Gastrocnemius medialis (tissue), 4 donors: ENCODE measurements around the gene SULT4A1. TPM values are rescaled to one million over a fixed set of nuclear protein-coding genes. Genes with fewer than 3 reads are reported as not detected.

ENCODE experiments used
- ATAC-seq, 2 donors: fragments of 150-250 bp; one replicate each; pipeline ENCODE4 v1.9.1; 2016
- DNase-seq, 2 donors: peaks; one replicate each; pipeline ENCODE4 v3.0.0-alpha.2; 2019
- H3K27ac ChIP-seq, 4 donors: fragments of 200-600 bp; sonication (generic); 1 replicate in 1 of 4; 2 replicates in 3 of 4; pipeline ENCODE4 v1.5.1; 2016 to 2018; ENCODE audit warnings: mild to moderate bottlenecking in 2 of 4, moderate library complexity in 1 of 4
- H3K27me3 ChIP-seq, 3 donors: fragments of 200-600 bp; sonication (generic) in 2 of 3; 1 replicate in 1 of 3; 2 replicates in 2 of 3; pipeline versions ENCODE4 v1.5.1 to v1.6.0; 2016 to 2019; ENCODE audit warnings: mild to moderate bottlenecking in 1 of 3, moderate library complexity in 1 of 3
- H3K36me3 ChIP-seq, 2 donors: fragments of 200-600 bp; sonication (generic) in 1 of 2; one replicate each; pipeline ENCODE4 v1.5.1; 2017 to 2018
- H3K4me1 ChIP-seq, 2 donors: fragments of 200-600 bp; sonication (generic) in 1 of 2; one replicate each; pipeline ENCODE4 v1.5.1; 2016 to 2017; ENCODE audit warnings: mild to moderate bottlenecking in 2 of 2
- H3K4me3 ChIP-seq, 4 donors: fragments of 200-600 bp; sonication (generic) in 3 of 4; 1 replicate in 1 of 4; 2 replicates in 3 of 4; pipeline ENCODE4 v1.5.1; 2016 to 2019; ENCODE audit warnings: mild to moderate bottlenecking in 2 of 4
- H3K9me3 ChIP-seq, 3 donors: fragments of 200-600 bp; sonication (generic) in 2 of 3; 1 replicate in 1 of 3; 2 replicates in 2 of 3; pipeline ENCODE4 v1.5.1; 2016 to 2019
- POLR2A ChIP-seq, 2 donors: fragments of 450-650 bp; IDR thresholded peaks; one replicate each; pipeline ENCODE4 v1.6.1; 2017; ENCODE audit warnings: antibody characterized with exemption in 2 of 2, mild to moderate bottlenecking in 2 of 2, moderate library complexity in 2 of 2
- in situ Hi-C, 4 donors: fragments of 200-750 bp; cut with MboI; loops; one replicate each; pipeline versions ENCODE4 v1.15.0 to v1.8.0; 2017; ENCODE audit warnings: low sequenced_read_pairs in 4 of 4
- intact Hi-C: fragments of 100-400 bp; cut with DNase I; formaldehyde crosslinking; loops from one replicate; pipeline ENCODE4 v1.15.1; 2023; ENCODE audit warnings: low total_unique reads
- total RNA-seq, 4 donors: library from RNA; depleted of rRNA; stranded (reverse); fragments of >200 nt; gene quantifications; one replicate each; pipeline versions ENCODE4 v1.1.0 to v1.2.3, GENCODE V29; 2016
- TF ChIP-seq, protein P1 (sequence below), 5 experiments: fragments of 450-650 bp in 3 of 5; fragments of 200-600 bp in 2 of 5; sonication (generic) in 2 of 5; IDR thresholded peaks in 4 of 5; conservative IDR thresholded peaks in 1 of 5; 1 replicate in 4 of 5; 2 replicates in 1 of 5; pipeline ENCODE4 v1.5.1; 2016 to 2019; ENCODE audit warnings: antibody characterized with exemption in 5 of 5, mild to moderate bottlenecking in 3 of 5, moderate library complexity in 3 of 5

The SULT4A1 gene
- total RNA-seq, 4 donors from 2014 or later, result not detected

DNA sequence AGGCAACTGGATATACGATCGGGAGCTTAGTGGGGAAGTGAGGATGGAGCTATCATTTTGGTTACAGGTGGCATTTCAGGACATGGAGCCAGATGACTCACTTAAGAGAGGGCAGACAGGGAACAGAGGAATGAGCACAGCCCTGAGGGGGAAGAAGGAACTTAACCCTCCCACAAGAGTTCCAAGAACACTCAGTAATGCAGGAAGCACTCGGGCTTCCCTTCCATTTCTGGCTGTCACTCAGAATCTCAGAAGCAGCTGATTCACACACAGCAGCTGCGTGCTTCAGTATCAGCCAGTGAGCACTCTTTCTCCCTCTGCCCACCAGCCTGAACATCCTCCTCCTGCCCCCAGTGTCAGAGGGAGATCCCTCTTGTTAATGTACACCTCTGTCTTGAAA is 85.0 kb downstream of the SULT4A1 start:
- Histone ChIP-seq H3K27me3 (no peaks in the 10 kb centered on the region), H3K36me3 (no peaks in the 10 kb centered on the region), H3K4me1 (no peaks in the 10 kb centered on the region), H3K27ac (no peak overlapping the region), H3K9me3 (no peaks in the 10 kb centered on the region), H3K4me3 (no peak overlapping the region)
- no peak for TF ChIP-seq POLR2A (IDR thresholded peaks at IDR 0.05)
- TF ChIP-seq, protein P1, sequence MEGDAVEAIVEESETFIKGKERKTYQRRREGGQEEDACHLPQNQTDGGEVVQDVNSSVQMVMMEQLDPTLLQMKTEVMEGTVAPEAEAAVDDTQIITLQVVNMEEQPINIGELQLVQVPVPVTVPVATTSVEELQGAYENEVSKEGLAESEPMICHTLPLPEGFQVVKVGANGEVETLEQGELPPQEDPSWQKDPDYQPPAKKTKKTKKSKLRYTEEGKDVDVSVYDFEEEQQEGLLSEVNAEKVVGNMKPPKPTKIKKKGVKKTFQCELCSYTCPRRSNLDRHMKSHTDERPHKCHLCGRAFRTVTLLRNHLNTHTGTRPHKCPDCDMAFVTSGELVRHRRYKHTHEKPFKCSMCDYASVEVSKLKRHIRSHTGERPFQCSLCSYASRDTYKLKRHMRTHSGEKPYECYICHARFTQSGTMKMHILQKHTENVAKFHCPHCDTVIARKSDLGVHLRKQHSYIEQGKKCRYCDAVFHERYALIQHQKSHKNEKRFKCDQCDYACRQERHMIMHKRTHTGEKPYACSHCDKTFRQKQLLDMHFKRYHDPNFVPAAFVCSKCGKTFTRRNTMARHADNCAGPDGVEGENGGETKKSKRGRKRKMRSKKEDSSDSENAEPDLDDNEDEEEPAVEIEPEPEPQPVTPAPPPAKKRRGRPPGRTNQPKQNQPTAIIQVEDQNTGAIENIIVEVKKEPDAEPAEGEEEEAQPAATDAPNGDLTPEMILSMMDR (IDR thresholded peaks at IDR 0.05 in 4 of 5, conservative IDR thresholded peaks at IDR 0.05 in 1 of 5), result no peak
- DNase-seq (no peak), ATAC-seq (peak in 1 of 2 donors; percentile 63)
- in situ Hi-C loops, result no loop called here
- intact Hi-C loops, result no loop called here

DNA sequence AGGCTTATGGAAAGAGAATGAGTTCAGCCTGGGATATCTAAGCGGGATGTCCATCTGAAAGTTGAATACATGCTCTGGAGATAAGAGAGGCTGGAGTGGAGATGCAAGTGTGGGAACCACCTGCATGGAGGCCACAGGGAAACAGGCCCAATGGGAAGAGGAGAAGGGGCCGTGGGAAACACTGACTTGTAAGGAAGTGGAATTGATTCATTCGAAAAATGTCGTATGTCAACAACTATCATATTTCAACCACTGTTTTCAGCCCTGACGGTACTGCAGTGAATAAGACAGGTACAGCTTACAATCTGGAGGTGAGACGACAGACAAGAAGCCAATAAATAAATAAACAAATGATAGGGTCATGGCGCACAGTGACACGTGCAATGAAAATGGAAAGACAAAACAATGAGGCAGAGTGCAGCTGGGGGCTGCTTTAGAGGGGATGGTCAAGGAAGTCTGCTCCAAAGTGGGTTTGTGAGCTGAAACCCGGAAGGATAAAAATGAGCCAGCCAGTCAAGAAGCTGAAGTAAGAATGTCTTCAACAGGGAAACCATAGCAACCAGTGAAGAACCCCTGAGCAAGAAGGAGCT is 86.1 kb downstream of the SULT4A1 start:
- Histone ChIP-seq H3K36me3 (no peaks in the 10 kb centered on the region), H3K27ac (no peak overlapping the region), H3K27me3 (no peaks in the 10 kb centered on the region), H3K4me1 (no peaks in the 10 kb centered on the region), H3K9me3 (no peaks in the 10 kb centered on the region), H3K4me3 (no peak overlapping the region)
- DNase-seq (no peak), ATAC-seq (no peak)
- TF ChIP-seq POLR2A (IDR thresholded peaks at IDR 0.05), result no peak
- TF ChIP-seq, protein P1 (IDR thresholded peaks at IDR 0.05 in 4 of 5, conservative IDR thresholded peaks at IDR 0.05 in 1 of 5), result no peak
- in situ Hi-C loops, result no loop called here
- intact Hi-C loops, result no loop called here

Other genes with a start within 250 kb of the SULT4A1 start
- gene EFCAB6, start 50.2 kb downstream of the SULT4A1 start, total RNA-seq, result 1 to 10 TPM in 1 of 4 donors, under 1 TPM in 3; 0.07 to 4.4 (median 0.28) TPM
- not detected for gene PNPLA5, start 29.5 kb upstream of the SULT4A1 start, total RNA-seq
- 1 to 10 TPM in 2 of 4 donors, under 1 TPM in 1, not detected in 1; 0.58 to 2.3 (median 1.4) TPM for gene PNPLA3, start 61.3 kb upstream of the SULT4A1 start, total RNA-seq
- 100 to 1,000 TPM in 1 of 4 donors, 10 to 100 TPM in 3; 67.4 to 104 (median 72.0) TPM for gene SAMM50, start 92.9 kb upstream of the SULT4A1 start, total RNA-seq
- gene PARVB, start 161.8 kb upstream of the SULT4A1 start, total RNA-seq, result 100 to 1,000 TPM; 120 to 201 (median 147) TPM